Left renal cortex interstitium (tissue), 4 donors: ENCODE data around the gene PLEKHG2. TPM values are rescaled to one million over a fixed set of nuclear protein-coding genes. Genes with fewer than 3 reads are reported as not detected.
"Not testable (repeated sequence)": the region's sequence is repeated elsewhere in the genome, so short reads cannot be mapped to it uniquely, and the experiment has no call there.

Experiments
- DNase-seq, 4 donors: peaks; one replicate each; pipeline ENCODE4 v3.0.0-alpha.2; 2013; ENCODE audit warnings: low read depth in 4 of 4, low spot score in 2 of 4, missing footprints in 1 of 4
- polyA plus RNA-seq, 4 donors: library from polyadenylated mRNA; unstranded; fragments of 120-200 nt; gene quantifications; one replicate each; pipeline ENCODE4 v1.2.1, GENCODE V29; 2013; ENCODE audit not compliant: insufficient read length in 4 of 4

PLEKHG2 gene
- 100 to 1,000 TPM in 2 of 4 donors, 10 to 100 TPM in 2; 56.7 to 139 (median 101) TPM for polyA plus RNA-seq

GRCh38 chr19:39412100-39412866 lies at the start of gene PLEKHG2:
Gene PLEKHG2 (plus strand): TSS chr19:39412669. CDS start chr19:39414087, 1,418 bp downstream.
- DNase-seq, result peak; percentile 95 to 99 (median 98)

- DNase-seq, result no peak
These were observed 49.5 kb upstream of the PLEKHG2 start for GRCh38 chr19:39362682-39363657.

- no peak for DNase-seq
These were observed 48.5 kb upstream of the PLEKHG2 start for GRCh38 chr19:39363901-39364457.

- no peak for DNase-seq
These were observed 46.9 kb upstream of the PLEKHG2 start for GRCh38 chr19:39365531-39365930.

- no peak for DNase-seq
These were observed 43.3 kb upstream of the PLEKHG2 start for GRCh38 chr19:39369200-39369599.

- no peak for DNase-seq
These were observed 41.7 kb upstream of the PLEKHG2 start for GRCh38 chr19:39370735-39371134.

- peak; percentile 15 to 56 (median 36) for DNase-seq
These were observed 40.2 kb upstream of the PLEKHG2 start for GRCh38 chr19:39372047-39372802.

- no peak for DNase-seq
These were observed 39.5 kb upstream of the PLEKHG2 start for GRCh38 chr19:39372941-39373340.

- no peak for DNase-seq
These were observed 36.5 kb upstream of the PLEKHG2 start for GRCh38 chr19:39375929-39376328.

- no peak for DNase-seq
These were observed 34.8 kb upstream of the PLEKHG2 start for GRCh38 chr19:39377373-39378362.

- not testable (repeated sequence) for DNase-seq
These were observed 33.1 kb upstream of the PLEKHG2 start for GRCh38 chr19:39379366-39379765.

GRCh38 chr19:39379865-39380396 lies 32.5 kb upstream of the PLEKHG2 start:
- no peak for DNase-seq

- no peak for DNase-seq
These were observed 31.7 kb upstream of the PLEKHG2 start for GRCh38 chr19:39380521-39381502.

- no peak for DNase-seq
These were observed 30.4 kb upstream of the PLEKHG2 start for GRCh38 chr19:39381910-39382611.

GRCh38 chr19:39382991-39383828 lies 29.3 kb upstream of the PLEKHG2 start:
- no peak for DNase-seq
